SU-DHL-6 (cell line): Measurements from ENCODE around the gene WDR45.

ENCODE experiments used
- H2AFZ ChIP-seq: fragments of 200-600 bp; sonication (generic); 2 replicates; pipeline ENCODE4 v1.6.1; 2014; ENCODE audit warnings: low read depth, mild to moderate bottlenecking, moderate library complexity, mixed read lengths, antibody characterized with exemption, low read length; ENCODE audit not compliant: severe bottlenecking
- H3F3A ChIP-seq: fragments of 200-600 bp; shearing (Covaris generic); 2 replicates; pipeline ENCODE4 v1.6.0; 2016; ENCODE audit warnings: antibody characterized with exemption, mild to moderate bottlenecking; ENCODE audit not compliant: insufficient read depth
- H3K27ac ChIP-seq: fragments of 200-600 bp; sonication (generic); 2 replicates; pipeline ENCODE4 v1.5.1; 2016; ENCODE audit warnings: low read depth, mild to moderate bottlenecking, low read length, moderate library complexity, mixed read lengths
- H3K27me3 ChIP-seq: fragments of 200-600 bp; sonication (generic), shearing (Covaris generic); 2 replicates; pipeline ENCODE4 v1.6.0; 2014; ENCODE audit warnings: mild to moderate bottlenecking, low read length
- H3K36me3 ChIP-seq: fragments of 200-600 bp; sonication (generic); 2 replicates; pipeline ENCODE4 v1.6.1; 2014; ENCODE audit warnings: mild to moderate bottlenecking, low read length, mixed read lengths
- H3K4me2 ChIP-seq: fragments of 300-600, 200-600 bp; shearing (Covaris generic), sonication (generic); 2 replicates; pipeline ENCODE4 v1.6.0; 2014; ENCODE audit warnings: low read length, low read depth, mild to moderate bottlenecking; ENCODE audit not compliant: poor library complexity, severe bottlenecking
- H3K4me3 ChIP-seq: fragments of 200-600 bp; sonication (generic); 2 replicates; pipeline ENCODE4 v1.5.1; 2014; ENCODE audit warnings: antibody characterized with exemption, low read length, mild to moderate bottlenecking, mixed read lengths; ENCODE audit not compliant: insufficient read depth, poor library complexity, severe bottlenecking
- H3K79me2 ChIP-seq: fragments of 200-600 bp; sonication (generic); 2 replicates; pipeline ENCODE4 v1.6.1; 2014; ENCODE audit warnings: mild to moderate bottlenecking, low read length, moderate library complexity; ENCODE audit not compliant: insufficient read depth
- H3K9ac ChIP-seq: fragments of 200-600 bp; sonication (generic); 2 replicates; pipeline ENCODE4 v1.7.0; 2014; ENCODE audit warnings: mild to moderate bottlenecking, low read length
- H3K9me2 ChIP-seq: fragments of 200-600 bp; sonication (generic); replicated peaks from 2 replicates; pipeline ENCODE4 v1.6.1; 2014; ENCODE audit warnings: low read length; ENCODE audit not compliant: insufficient read depth
- H3K9me3 ChIP-seq: fragments of 200-600 bp; sonication (generic); 2 replicates; pipeline ENCODE4 v1.6.1; 2014; ENCODE audit warnings: low read length, mixed read lengths; ENCODE audit not compliant: insufficient read depth
- H4K20me1 ChIP-seq: fragments of 200-600 bp; sonication (generic); 2 replicates; pipeline ENCODE4 v1.6.1; 2014; ENCODE audit warnings: low read depth, mild to moderate bottlenecking, antibody characterized with exemption, low read length, moderate library complexity, mixed read lengths
- CTCF ChIP-seq: fragments of 200-600 bp; sonication (generic); IDR thresholded peaks from one replicate; pipeline ENCODE4 v1.5.1; 2017; ENCODE audit warnings: antibody characterized with exemption, mild to moderate bottlenecking, low read length, moderate library complexity; ENCODE audit not compliant: insufficient read depth, poor library complexity, severe bottlenecking
- EZH2phosphoT487 ChIP-seq: fragments of 200-600 bp; sonication (generic), shearing (Covaris generic); conservative IDR thresholded peaks from 2 replicates; pipeline ENCODE4 v1.6.1; 2018; ENCODE audit warnings: mild to moderate bottlenecking, antibody characterized with exemption, low read length, moderate library complexity, mixed read lengths

The WDR45 gene

GRCh38 chrX:49101629-49101984, 21.9 kb upstream of the WDR45 start:
- peak overlapping the region; percentile 78 for H3K4me2 ChIP-seq

GRCh38 chrX:49100704-49101628, 21.3 kb upstream of the WDR45 start:
- peak overlapping the region; percentile 78 for H3K4me2 ChIP-seq
- TF ChIP-seq CTCF, result no peak
- TF ChIP-seq EZH2phosphoT487, result no peak
- H4K20me1 ChIP-seq, result no peaks in the 10 kb centered on the region
- peak overlapping the region; percentile 54 for H2AFZ ChIP-seq
- no peaks in the 10 kb centered on the region for H3F3A ChIP-seq
- no peaks in the 10 kb centered on the region for H3K9me2 ChIP-seq
- H3K27me3 ChIP-seq, result no peaks in the 10 kb centered on the region
- H3K36me3 ChIP-seq, result no peaks in the 10 kb centered on the region
- peak overlapping the region; percentile 67 for H3K4me3 ChIP-seq
- peaks cover 5% of the 10 kb centered on the region; the same call in 1 of the 2 replicates for H3K79me2 ChIP-seq
- H3K27ac ChIP-seq, result peak overlapping the region; percentile 87
- H3K9ac ChIP-seq, result peak overlapping the region; percentile 84
- no peaks in the 10 kb centered on the region for H3K9me3 ChIP-seq

More at GRCh38 chrX:49101629-49101984, 21.9 kb upstream of the WDR45 start:
- H3K27ac ChIP-seq, result peak overlapping the region; percentile 65
- no peaks in the 10 kb centered on the region for H3F3A ChIP-seq
- no peaks in the 10 kb centered on the region for H3K27me3 ChIP-seq
- H3K79me2 ChIP-seq, result peaks cover 5% of the 10 kb centered on the region; the same call in 1 of the 2 replicates
- no peaks in the 10 kb centered on the region for H4K20me1 ChIP-seq
- TF ChIP-seq CTCF (peak; percentile 39), EZH2phosphoT487 (no peak)
- H2AFZ ChIP-seq, result peak overlapping the region; percentile 54
- no peaks in the 10 kb centered on the region for H3K9me3 ChIP-seq
- H3K9ac ChIP-seq, result peak overlapping the region; percentile 84
- H3K9me2 ChIP-seq, result no peaks in the 10 kb centered on the region
- no peaks in the 10 kb centered on the region for H3K36me3 ChIP-seq
- H3K4me3 ChIP-seq, result peak overlapping the region; percentile 67

GRCh38 chrX:49096419-49096818, 16.7 kb upstream of the WDR45 start:
- no peaks in the 10 kb centered on the region for H3F3A ChIP-seq
- H3K4me3 ChIP-seq, result no peak overlapping the region

More at GRCh38 chrX:49096419-49096818, 16.7 kb upstream of the WDR45 start:
- Histone ChIP-seq H4K20me1 (no peaks in the 10 kb centered on the region), H3K4me2 (no peak overlapping the region), H2AFZ (no peak overlapping the region), H3K27ac (no peak overlapping the region), H3K9me3 (no peaks in the 10 kb centered on the region), H3K9me2 (no peaks in the 10 kb centered on the region), H3K79me2 (peaks cover 5% of the 10 kb centered on the region; the same call in 1 of the 2 replicates), H3K27me3 (no peaks in the 10 kb centered on the region), H3K36me3 (no peaks in the 10 kb centered on the region), H3K9ac (no peak overlapping the region)
- TF ChIP-seq CTCF, result no peak
- no peak for TF ChIP-seq EZH2phosphoT487
